Prostate gland (tissue), 2 donors: ENCODE measurements around the gene KRTAP25-1.

Experiments used
- CTCF ChIP-seq, 4 experiments: fragments of 200-600 bp in 2 of 4; fragments of 450-650 bp in 2 of 4; sonication (generic) in 2 of 4; IDR thresholded peaks; 1 replicate in 3 of 4; 2 replicates in 1 of 4; pipeline ENCODE4 v1.5.1; 2016 to 2019; ENCODE audit warnings: antibody characterized with exemption in 4 of 4, mild to moderate bottlenecking in 2 of 4, moderate library complexity in 2 of 4
- POLR2A ChIP-seq: fragments of 450-650 bp; IDR thresholded peaks from one replicate; pipeline ENCODE4 v1.6.1; 2016; ENCODE audit warnings: antibody characterized with exemption, mild to moderate bottlenecking

DNA sequence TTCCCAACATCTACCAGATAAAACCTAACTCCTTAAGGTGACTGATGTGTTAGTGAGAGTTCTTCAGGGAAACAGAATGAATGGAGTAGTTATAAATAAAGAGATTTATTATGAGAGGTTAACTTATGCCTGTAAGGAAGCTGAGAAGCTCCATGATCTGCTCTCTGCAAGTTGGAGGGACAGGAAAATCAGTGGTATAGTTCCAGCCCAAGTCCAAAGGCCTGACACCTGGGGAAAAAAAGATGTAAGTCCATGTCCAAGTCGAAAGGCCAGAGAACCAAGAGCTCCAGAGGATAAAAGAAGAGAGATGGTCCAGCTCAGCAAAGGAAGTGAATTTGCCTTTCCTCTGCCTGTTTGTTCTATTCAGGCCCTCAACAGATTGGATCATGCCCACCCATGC is 33.6 kb downstream of the KRTAP25-1 start:
- TF ChIP-seq POLR2A (no peak), CTCF (IDR thresholded peaks at IDR 0.05) (no peak)
